ENCODE measurements around the gene C19orf18. TPM values are rescaled to one million over a fixed set of nuclear protein-coding genes. Genes with fewer than 3 reads are reported as not detected.

The C19orf18 gene
- total and polyA plus RNA-seq, 2 of the 4 experiments (the other 2 are of a cell fraction), result 0.15 TPM; not detected in 1

DNA sequence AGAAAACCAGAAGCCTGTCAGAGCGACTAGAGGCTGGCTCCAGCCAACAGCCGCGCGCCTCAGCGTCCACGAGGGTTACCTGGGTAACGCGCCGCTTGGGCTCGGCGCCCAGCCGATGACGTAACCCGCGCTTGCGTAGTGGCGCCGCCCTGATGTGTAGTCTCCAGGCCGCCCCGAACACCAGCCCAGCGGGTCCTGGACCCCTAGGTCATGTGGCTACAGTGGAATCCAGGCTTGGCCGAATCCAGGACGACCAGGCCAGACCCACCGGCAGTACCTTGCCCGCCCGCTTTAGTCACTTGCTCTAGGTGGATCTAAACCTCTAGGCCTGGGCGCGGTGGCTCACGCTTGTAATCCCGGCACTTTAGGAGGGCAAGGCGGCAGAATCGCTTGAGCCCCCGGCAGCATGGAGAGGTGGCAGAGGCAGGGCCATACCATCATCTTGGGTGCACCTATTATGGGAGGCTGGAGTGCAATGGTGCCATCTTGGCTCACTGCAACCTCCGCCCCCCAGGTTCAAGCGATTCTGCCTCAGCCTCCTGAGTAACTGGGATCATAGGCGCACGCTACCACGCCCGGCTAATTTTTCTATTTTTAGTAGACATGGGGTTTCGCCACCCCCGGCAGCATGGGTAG lies 35.5 kb upstream of the C19orf18 start:
- CTCF ChIA-PET, result no interaction called here
- TF ChIP-seq CEBPB (IDR thresholded peaks at IDR 0.05; ENCODE audit: low read depth, low read length), result peak; percentile 69
- TF ChIP-seq RFX5 (IDR thresholded peaks at IDR 0.05; ENCODE audit: low read depth, low read length), result no peak
- H2BK20ac ChIP-seq (ENCODE audit: low read depth, low read length), result no peak overlapping the region
- H3K4ac ChIP-seq (ENCODE audit: low read depth, low read length), result no peak overlapping the region
- dilution Hi-C loops (cut with HindIII; ENCODE audit: low sequenced_read_pairs, unreplicated experiment) (no loop called here), intact Hi-C loops (cut with micrococcal nuclease) (loop anchor here (10.0 kb wide), 1 partner anchor 145 kb away; the partner anchor contains the start of gene ZNF329), in situ Hi-C loops (cut with MboI; ENCODE audit: low sequenced_read_pairs) (no loop called here)
- no peak overlapping the region for H2AK5ac ChIP-seq (ENCODE audit: low read depth, low read length)
- H2BK5ac ChIP-seq (ENCODE audit: low read depth, low read length, poor library complexity, severe bottlenecking), result no peak overlapping the region
- ATAC-seq (ENCODE audit: low read depth), result peak; percentile 93
- DNase-seq, result peak; percentile 63
- H3K4me1 ChIP-seq (ENCODE audit: control insufficient read depth, insufficient read depth, low read length), result no peaks in the 10 kb centered on the region
- peak overlapping the region; percentile 85 for H4K5ac ChIP-seq (ENCODE audit: low read depth, low read length)
- no peaks in the 10 kb centered on the region for H3K27me3 ChIP-seq (ENCODE audit: control insufficient read depth, insufficient read depth, low read length)
- WGBS, 2 experiments (ENCODE audit: extremely low coverage in 2 of 2, insufficient read length in 1 of 2), result 7% methylated on average over 25 of the region's 41 CpGs; no CpG with 5 or more reads in 1 of the 2 experiments
- BruUV-seq (replicated peaks), result no TSS peak
- no peaks in the 10 kb centered on the region; a peak in 1 of 4 replicates for H3K79me1 ChIP-seq (ENCODE audit: low read depth in 1 of 2, low read length in 2 of 2)
- peak overlapping the region; percentile 85 for H2AFZ ChIP-seq (replicated peaks; ENCODE audit: low read length, poor library complexity)
- peak overlapping the region; percentile 58 for H3K4me3 ChIP-seq (ENCODE audit: insufficient read depth, low read depth, low read length)
- H3K9ac ChIP-seq (ENCODE audit: low read depth, low read length), result peak overlapping the region; percentile 38; the same call in 1 of the 2 replicates
- no peak overlapping the region for H3K14ac ChIP-seq (replicated peaks; ENCODE audit: low read depth, low read length)
- no peaks in the 10 kb centered on the region for H3K9me1 ChIP-seq (ENCODE audit: insufficient read depth, low read length)
- H3K23ac ChIP-seq (ENCODE audit: low read depth, low read length), result no peak overlapping the region
- H3K36me3 ChIP-seq (ENCODE audit: control insufficient read depth, insufficient read depth, low read length), result peaks cover 16% of the 10 kb centered on the region
- H3K4me2 ChIP-seq (ENCODE audit: low read depth, low read length), result peak overlapping the region; percentile 88
- peaks cover 55% of the 10 kb centered on the region for H3K9me3 ChIP-seq (ENCODE audit: control insufficient read depth, insufficient read depth, low read length)
- peak overlapping the region; percentile 66 to 92; a peak in 3 of 4 replicates for H4K8ac ChIP-seq (ENCODE audit: low read depth in 2 of 2, low read length in 2 of 2)
- H2BK120ac ChIP-seq (ENCODE audit: low read depth, low read length), result no peak overlapping the region
- H4K91ac ChIP-seq (ENCODE audit: insufficient read depth, low read depth, low read length), result no peak overlapping the region
- no peak overlapping the region for H3K56ac ChIP-seq (ENCODE audit: extremely low read depth, insufficient read depth, low read length)
- H2AK9ac ChIP-seq (replicated peaks; ENCODE audit: low read depth, low read length, poor library complexity), result no peak overlapping the region
- no peaks in the 10 kb centered on the region for H4K20me1 ChIP-seq (ENCODE audit: insufficient read depth, low read length)
- no peak overlapping the region for H2BK15ac ChIP-seq (ENCODE audit: low read depth, low read length)
- H3K18ac ChIP-seq (ENCODE audit: low read depth, low read length), result no peak overlapping the region
- H3K27ac ChIP-seq (ENCODE audit: insufficient read depth, low read length), result peak overlapping the region; percentile 40
- POLR2A ChIA-PET (ENCODE audit: unreplicated experiment), result no interaction called here

All from IMR-90 (cell line).